Activated CD4-positive, CD25-positive, alpha-beta regulatory T cell treated with anti-CD3 and anti-CD28 coated beads, Interleukin-2, amount 50 U/mL, for 24 hours (primary cell): Measurements from ENCODE around the gene LRRC17.
"Not testable (repeated sequence)": the region's sequence is repeated elsewhere in the genome, so short reads cannot be mapped to it uniquely, and the experiment has no call there.

Experiments used
- ATAC-seq, 2 donors: fragments of 150-1000 bp; cut with Tn5 transposase; one replicate each; pipeline ENCODE4 v1.10.0; 2021; ENCODE audit warnings: mild to moderate bottlenecking in 1 of 2, moderate library complexity in 1 of 2

Gene LRRC17

GRCh38 chr7:102897856-102898531, 14.8 kb upstream of the LRRC17 start:
- no peak for ATAC-seq

GRCh38 chr7:102898532-102898859, 14.3 kb upstream of the LRRC17 start:
- no peak for ATAC-seq

DNA sequence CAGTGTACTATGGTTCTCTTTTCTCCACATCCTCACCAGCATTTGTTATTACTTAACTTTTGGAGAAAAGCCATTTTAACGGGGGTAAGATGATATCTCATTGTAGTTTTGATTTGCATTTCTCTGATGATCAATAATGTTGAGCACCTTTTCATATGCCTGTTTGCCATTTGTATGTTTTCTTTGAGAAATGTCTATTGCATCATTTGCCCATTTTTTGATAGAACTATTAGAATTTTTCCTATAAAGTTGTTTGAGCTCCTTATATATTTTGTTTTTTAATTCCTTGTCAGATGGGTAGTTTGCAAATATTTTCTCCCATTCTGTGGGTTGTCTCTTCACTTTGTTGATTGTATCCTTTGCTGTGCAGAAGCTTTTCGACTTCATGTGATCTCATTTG, 10.7 kb upstream of the LRRC17 start:
- ATAC-seq = not testable (repeated sequence)

DNA sequence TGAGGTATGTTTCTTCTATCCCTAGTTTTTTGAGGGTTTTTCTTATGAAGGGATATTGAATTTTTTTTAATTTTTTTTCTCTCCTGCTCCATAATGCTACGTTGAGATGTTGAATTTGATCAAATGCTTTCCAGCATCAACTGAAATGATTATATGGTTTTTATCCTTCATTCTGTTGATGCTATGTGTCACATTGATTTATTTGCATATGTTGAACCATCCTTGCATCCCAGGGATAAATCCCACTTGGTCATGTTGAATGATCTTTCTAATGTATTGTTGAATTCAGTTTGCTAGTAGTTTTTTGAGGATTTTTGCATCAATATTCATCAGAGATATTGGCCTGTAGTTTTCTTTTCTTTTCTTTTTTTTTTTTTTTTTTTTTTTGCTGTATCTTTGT, 9.2 kb upstream of the LRRC17 start:
- ATAC-seq = not testable (repeated sequence)

DNA sequence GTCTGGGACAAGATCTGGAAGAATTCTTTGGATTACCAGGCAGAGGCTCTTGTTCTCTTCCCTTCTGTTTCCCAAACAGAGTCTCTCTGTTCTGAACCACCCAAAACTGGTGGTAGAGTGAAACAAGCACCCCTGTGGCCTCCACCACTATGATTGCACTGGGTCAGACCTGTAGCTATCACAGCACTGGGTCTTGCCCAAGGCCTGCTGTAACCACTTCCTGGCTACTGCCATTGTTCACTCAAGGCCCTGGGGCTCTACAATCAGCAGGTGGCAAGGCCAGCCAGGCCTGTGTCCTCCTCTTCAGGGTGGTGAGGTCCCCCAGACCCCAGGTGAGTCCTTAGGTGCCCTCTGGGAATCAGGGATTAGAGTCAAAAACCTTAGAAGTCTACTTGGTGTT, 4.1 kb upstream of the LRRC17 start:
- no peak for ATAC-seq

DNA sequence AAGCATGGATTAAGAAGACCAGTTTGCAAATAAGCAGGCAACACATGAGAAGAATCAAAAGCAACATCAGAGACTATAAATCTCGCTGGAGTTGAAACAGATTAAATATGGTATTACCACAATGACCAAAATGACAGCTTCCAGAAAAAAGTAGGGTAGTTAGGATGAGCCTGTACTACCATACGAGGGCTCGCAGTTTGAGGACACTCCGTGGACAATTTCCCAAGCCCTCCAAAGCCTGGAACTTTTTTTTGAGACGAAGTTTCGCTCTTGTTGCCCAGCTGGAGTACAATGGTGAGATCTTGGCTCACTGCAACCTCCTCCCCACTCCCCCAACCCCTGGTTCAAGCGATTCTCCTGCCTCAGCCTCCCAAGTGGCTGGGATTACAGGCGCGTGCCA, 1.0 kb downstream of the LRRC17 start:
- ATAC-seq = no peak

GRCh38 chr7:102914585-102914984, 1.8 kb downstream of the LRRC17 start:
- ATAC-seq = no peak

GRCh38 chr7:102916426-102916825, 3.6 kb downstream of the LRRC17 start:
- no peak for ATAC-seq

- ATAC-seq = no peak
Observed at GRCh38 chr7:102916881-102917280, 4.1 kb downstream of the LRRC17 start.

GRCh38 chr7:102917436-102918353, 4.9 kb downstream of the LRRC17 start:
- ATAC-seq = no peak

DNA sequence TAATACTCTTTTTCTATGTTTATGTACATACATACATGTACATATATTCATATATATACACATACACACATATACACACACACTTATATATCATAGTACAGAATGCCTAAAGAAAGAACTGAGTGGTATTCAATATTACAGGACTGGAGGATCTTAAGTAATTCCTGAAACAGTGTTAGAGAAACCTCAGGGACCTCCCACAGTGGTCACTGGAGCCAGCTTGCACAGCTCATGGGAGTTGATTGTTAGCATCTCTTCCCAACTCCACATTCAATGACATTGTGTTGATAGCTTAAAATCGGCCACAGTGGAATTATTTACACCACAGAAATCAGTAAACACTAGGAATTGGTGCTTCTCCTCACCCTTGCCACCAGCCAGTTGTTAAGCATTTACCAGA, 6.0 kb downstream of the LRRC17 start:
- no peak for ATAC-seq

DNA sequence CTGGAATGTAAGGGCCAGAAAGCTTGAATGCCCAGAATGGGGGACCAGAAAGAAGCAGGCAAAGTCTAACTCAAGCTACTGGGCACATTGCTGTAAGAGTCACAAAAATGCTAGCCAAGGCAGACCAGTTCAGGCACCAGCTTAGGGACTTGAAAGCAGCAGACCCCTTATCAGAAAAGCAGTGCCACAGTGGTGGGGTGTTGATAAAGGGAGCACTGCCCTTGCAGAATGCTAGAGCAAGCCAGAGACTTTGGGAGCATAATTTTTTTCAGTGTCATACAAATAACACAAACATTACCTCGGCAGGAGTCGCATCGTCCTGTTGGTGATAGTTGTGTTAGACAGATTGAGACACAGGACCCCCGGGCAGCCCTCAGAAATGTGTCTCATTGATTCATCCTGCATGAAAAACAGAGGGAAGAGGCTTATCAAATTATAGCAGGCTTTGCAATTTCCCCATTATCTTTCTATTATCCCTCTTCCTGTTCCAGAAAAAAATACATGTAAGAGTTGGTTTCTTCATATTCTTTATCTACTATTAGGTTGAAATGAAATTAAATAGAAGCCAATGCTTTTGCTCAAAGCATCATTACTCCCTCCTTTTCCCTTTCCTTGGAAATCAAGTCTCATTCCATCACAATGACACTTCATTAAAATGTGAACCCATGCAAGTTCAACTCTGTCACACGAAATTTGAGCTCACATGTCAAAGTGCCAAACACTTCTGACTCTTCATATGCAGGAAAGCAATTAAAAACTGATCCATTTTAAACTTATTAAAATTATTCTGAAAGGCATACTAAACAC, 13.4 kb downstream of the LRRC17 start:
- no peak for ATAC-seq

GRCh38 chr7:102926783-102927140, 14.0 kb downstream of the LRRC17 start:
- ATAC-seq = no peak

DNA sequence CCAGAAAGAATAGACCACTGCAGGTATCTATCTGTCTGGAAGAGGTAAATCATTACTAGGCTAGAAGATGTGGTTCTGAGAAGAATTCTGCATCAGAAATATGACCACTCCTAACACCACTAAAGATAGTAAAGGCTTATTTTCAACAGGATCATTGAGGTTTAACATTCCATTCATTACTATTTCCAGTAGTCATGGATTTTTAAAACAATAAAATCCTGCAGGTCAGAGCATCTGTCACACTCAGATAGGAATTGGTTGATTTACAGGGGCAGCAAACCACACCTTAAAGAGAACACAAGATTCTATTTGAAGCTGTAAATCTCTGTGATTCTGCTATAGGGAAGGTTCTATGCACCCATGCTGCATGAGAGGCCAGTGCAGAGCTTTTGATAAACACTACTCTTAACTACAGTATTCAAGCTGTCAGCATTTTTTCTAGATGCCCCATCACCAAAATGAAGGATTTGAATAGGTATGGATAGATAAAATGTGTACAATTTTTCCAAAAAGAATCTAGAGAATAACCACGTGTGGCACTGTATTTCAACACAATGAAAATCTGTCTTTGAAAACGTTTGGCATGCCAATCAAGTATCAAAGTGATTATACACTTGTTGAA, 14.6 kb downstream of the LRRC17 start:
- ATAC-seq = no peak

DNA sequence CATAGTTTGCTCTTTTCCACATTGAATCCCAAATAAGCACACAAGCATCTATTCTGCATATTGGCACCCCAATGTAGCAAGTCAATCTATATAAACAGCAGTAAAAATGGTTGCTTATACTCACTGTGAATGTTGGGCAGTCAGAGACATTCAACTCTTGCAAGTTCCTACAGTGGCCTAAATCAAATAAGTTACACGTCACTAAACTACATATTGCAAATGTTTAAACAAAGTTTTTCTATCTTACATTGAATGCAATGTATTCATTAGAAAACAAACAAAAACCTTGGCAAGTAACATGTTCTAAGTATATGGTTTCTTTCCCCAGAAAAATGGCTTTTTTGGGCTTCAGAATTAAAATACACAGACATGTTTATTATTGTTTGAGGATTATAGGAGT, 19.0 kb downstream of the LRRC17 start:
- ATAC-seq = no peak

- ATAC-seq = no peak
Observed at GRCh38 chr7:102933763-102934162, 21.0 kb downstream of the LRRC17 start.

DNA sequence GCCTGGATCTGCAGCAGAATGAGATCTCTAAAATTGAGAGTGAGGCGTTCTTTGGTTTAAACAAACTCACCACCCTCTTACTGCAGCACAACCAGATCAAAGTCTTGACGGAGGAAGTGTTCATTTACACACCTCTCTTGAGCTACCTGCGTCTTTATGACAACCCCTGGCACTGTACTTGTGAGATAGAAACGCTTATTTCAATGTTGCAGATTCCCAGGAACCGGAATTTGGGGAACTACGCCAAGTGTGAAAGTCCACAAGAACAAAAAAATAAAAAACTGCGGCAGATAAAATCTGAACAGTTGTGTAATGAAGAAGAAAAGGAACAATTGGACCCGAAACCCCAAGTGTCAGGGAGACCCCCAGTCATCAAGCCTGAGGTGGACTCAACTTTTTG, 21.4 kb downstream of the LRRC17 start:
- ATAC-seq = no peak

DNA sequence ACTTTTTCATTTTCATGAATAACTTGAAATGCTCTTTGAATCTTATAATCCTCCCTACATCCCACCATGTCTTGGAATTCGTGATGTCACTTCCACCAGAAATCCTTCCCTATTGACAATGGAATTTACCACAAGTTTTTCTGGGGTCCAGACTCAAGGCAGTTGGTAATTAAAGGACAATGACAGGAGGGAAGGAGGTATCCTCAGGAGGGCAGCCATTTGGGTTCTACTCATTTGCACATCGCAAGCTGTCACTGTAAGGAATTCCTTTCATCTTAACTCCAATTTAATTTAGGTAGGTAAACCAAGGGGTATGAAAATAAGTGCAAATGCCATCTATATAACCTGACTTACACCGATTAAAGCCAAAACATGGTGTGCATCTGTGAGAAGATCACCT, 21.9 kb downstream of the LRRC17 start:
- no peak for ATAC-seq

DNA sequence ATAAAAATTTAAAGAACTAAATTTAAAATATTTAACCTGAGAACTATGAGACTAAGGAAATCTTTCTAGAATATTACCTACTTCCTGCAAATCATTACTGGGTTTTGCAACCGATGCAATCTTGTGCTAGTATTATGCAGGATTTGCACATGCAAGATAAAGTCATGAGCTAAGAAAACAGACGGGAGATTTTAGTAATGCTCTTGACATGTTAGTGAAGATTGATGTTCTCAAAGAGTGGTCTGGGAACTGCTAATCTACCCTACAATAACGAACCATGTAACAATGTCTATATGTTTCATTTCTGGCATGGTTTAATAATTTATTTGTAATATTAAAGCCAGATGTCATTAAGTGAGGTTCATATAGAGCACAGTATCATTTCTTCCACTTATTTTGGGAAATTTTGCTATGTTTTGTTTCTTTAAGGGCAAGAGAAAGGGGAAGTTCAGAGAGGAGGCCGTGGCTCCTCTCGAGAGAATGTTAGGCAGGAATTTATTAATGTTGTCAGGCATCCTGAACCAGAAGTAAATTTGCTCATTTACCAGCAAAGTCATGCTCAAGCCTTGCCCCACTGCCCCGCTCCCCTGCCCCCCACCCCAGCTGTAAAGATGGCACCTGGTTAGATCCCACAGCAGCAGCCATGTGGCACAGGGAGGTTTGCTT, 22.8 kb downstream of the LRRC17 start:
- no peak for ATAC-seq

DNA sequence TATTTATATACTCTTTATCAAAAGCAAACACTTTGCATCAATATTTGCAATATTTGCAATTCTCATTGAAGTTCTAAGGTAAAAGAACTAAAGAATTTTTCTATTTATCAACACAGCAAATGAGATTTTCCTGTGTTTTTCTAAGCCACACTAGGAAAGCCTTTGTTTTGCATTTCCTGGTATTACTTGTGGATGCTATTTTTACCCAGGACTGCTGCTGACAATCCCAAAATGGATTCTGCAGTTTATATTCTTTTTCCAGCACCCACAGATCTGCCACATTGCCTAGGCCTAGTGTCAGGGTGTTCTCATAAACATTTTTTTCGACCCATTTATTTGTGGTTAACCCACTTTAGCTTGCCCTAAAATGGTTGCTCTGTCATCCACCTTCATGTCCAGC, 25.9 kb downstream of the LRRC17 start:
- no peak for ATAC-seq

DNA sequence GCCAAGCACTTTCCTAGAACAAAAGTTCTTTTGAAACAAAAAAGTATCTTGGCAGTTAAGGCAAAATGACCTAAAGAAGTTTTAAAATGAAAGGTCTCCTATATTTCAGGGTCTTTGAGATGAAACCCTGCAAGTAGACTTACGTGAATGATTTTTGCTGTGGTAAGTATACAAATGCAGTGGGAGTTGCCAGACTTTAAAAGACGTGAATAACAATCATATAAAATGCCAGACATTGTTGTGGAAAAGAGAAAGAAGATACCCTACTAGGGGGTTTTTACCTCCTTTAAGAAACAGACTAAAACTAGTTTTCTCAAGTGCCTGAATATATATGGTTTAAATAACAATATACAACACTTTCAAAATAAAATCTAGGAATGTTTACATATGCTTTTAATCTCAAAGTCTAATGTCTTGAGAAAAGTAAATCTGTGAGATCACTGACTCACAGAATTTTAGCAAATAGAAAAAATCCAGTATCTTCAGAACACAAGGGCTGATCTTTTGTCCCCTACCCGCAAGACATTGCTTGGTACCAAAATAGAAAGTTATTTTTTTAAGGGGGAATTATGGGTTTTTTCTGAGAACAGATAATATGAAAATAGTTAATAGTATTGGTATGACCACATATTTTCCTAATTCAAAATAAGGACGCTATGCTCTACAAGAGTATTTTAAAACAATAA, 29.5 kb downstream of the LRRC17 start:
- ATAC-seq = no peak

- ATAC-seq = no peak
Observed at GRCh38 chr7:102942868-102943267, 30.1 kb downstream of the LRRC17 start.
